GM12891 (cell line): ENCODE measurements around the gene CFAP20.

ENCODE experiments used
- PAX5 ChIP-seq: IDR thresholded peaks from 2 replicates; pipeline ENCODE4 v1.6.1; 2011; ENCODE audit warnings: low read length, moderate library complexity, mild to moderate bottlenecking; ENCODE audit not compliant: insufficient read depth, severe bottlenecking
- POLR2A ChIP-seq: IDR thresholded peaks from 2 replicates; pipeline ENCODE4 v1.6.1; 2011; ENCODE audit warnings: low read depth, low read length, control low read depth
- POLR2AphosphoS5 ChIP-seq: IDR thresholded peaks from 2 replicates; pipeline ENCODE4 v1.6.1; 2011; ENCODE audit warnings: low read depth, low read length, control low read depth
- POU2F2 ChIP-seq: IDR thresholded peaks from 2 replicates; pipeline ENCODE4 v1.6.1; 2011; ENCODE audit warnings: low read depth, mild to moderate bottlenecking, control low read depth, low read length, moderate library complexity
- SPI1 ChIP-seq: IDR thresholded peaks from 2 replicates; pipeline ENCODE4 v1.6.1; 2011; ENCODE audit warnings: low read depth, low read length, control low read depth
- TAF1 ChIP-seq: IDR thresholded peaks from 2 replicates; pipeline ENCODE4 v1.6.1; 2011; ENCODE audit warnings: low read depth, low read length, control low read depth

DNA sequence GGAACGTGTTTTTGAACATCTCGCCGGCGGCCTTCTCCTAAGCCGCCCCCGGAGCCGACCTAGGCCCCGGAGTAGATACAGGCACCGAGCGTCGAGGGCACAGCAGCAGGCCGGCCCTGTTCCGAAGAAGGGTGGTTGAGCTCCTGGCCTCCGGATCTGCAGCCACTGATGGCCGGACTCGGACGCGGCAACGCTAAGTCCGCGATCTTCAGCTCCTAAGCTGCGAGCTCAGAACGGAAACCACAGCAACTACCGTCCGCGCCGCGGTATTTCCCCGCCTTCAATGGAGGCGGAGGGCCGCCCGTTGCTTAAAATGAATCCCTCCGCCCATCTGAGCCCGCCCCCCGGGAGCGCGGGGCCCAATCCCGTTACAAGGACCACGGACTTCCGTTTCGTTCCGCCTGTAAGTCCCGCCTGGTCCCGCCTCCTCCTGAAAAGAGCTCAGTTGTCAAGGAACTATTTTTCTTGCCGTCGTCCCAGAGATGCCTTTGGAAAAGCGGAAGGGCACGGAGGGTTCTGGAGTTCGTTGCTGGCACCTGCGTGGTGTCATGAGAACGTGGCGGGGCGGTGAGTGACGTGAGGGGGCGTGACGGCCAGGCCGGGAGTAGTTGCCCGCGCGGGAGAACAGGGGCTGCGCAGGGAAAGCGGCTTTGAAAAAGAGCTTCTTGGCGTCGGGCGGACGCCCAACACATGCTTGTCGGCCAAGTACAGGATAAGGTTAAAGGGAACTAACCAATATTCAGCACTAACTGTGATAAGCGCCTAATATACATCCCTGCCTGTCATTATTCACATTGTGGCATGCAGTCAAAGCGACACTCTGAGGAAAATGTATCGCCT, at the start of gene CFAP20:
- TF ChIP-seq POLR2A (peak; percentile 86), SPI1 (peak; percentile 71), POLR2AphosphoS5 (peak; percentile 84), TAF1 (peak; percentile 81), POU2F2 (peak; percentile 88), PAX5 (no peak)
